Suprapubic skin (tissue), 4 donors: ENCODE measurements around the gene SIRPB1.

Experiments
- EP300 ChIP-seq: sonication (generic); formaldehyde crosslinking; IDR thresholded peaks from one replicate; pipeline ENCODE4 v1.6.1; 2017; ENCODE audit warnings: antibody characterized with exemption
- POLR2A ChIP-seq, 2 donors: fragments of 450-650 bp; IDR thresholded peaks; one replicate each; pipeline ENCODE4 v1.6.1; 2017; ENCODE audit warnings: antibody characterized with exemption in 2 of 2, mild to moderate bottlenecking in 2 of 2, moderate library complexity in 2 of 2
- POLR2AphosphoS5 ChIP-seq, 3 donors: sonication (generic); formaldehyde crosslinking; IDR thresholded peaks; one replicate each; pipeline ENCODE4 v1.6.1; 2017; ENCODE audit warnings: antibody characterized with exemption in 3 of 3
- TF ChIP-seq, protein P1 (sequence below), 2 donors: fragments of 200-600 bp in 1 of 2; fragments of 450-650 bp in 1 of 2; sonication (generic) in 1 of 2; IDR thresholded peaks; one replicate each; pipeline ENCODE4 v1.5.1; 2016 to 2019; ENCODE audit warnings: antibody characterized with exemption in 2 of 2, mild to moderate bottlenecking in 1 of 2, moderate library complexity in 1 of 2

DNA sequence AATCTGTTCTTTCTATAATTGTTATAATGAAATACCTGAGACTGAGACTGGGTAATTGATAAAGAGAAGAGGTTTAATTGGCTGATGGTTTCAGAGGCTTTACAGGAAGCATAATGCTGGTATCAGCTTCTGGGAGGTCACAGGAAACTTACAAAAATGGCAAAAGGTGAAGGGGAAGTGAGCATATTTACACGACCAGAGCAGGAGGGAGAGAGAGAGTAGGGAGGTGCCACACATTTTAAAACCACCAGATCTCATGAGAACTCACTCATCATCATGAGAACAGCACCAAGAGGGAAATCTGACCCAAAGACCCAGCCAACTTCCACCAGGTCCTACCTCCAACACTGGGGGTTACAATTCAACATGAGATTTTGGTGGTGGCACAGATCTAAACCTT, 2.6 kb upstream of the SIRPB1 start:
- TF ChIP-seq, protein P1, sequence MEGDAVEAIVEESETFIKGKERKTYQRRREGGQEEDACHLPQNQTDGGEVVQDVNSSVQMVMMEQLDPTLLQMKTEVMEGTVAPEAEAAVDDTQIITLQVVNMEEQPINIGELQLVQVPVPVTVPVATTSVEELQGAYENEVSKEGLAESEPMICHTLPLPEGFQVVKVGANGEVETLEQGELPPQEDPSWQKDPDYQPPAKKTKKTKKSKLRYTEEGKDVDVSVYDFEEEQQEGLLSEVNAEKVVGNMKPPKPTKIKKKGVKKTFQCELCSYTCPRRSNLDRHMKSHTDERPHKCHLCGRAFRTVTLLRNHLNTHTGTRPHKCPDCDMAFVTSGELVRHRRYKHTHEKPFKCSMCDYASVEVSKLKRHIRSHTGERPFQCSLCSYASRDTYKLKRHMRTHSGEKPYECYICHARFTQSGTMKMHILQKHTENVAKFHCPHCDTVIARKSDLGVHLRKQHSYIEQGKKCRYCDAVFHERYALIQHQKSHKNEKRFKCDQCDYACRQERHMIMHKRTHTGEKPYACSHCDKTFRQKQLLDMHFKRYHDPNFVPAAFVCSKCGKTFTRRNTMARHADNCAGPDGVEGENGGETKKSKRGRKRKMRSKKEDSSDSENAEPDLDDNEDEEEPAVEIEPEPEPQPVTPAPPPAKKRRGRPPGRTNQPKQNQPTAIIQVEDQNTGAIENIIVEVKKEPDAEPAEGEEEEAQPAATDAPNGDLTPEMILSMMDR (IDR thresholded peaks at IDR 0.05), result no peak
- TF ChIP-seq POLR2A (IDR thresholded peaks at IDR 0.05), result no peak
- no peak for TF ChIP-seq POLR2AphosphoS5 (IDR thresholded peaks at IDR 0.05)
- no peak for TF ChIP-seq EP300
